C4-2B (cell line): ENCODE results near the gene DHDDS.

Source experiments
- CTCF ChIP-seq: fragments of 450-650 bp; conservative IDR thresholded peaks from 2 replicates; pipeline ENCODE4 v1.5.1; 2017; ENCODE audit warnings: mild to moderate bottlenecking
- ZFX ChIP-seq: fragments of 450-650 bp; IDR thresholded peaks from 2 replicates; pipeline ENCODE4 v1.6.1; 2017

GRCh38 chr1:26450908-26451307 lies 18.8 kb downstream of the DHDDS start:
- TF ChIP-seq CTCF = no peak
- no peak for TF ChIP-seq ZFX
